Activated CD4-positive, alpha-beta memory T cell treated with anti-CD3 and anti-CD28 coated beads for 36 hours (primary cell): ENCODE results near the gene EMX1. TPM values are rescaled to one million over a fixed set of nuclear protein-coding genes. Genes with fewer than 3 reads are reported as not detected.

Experiments used
- CTCF ChIA-PET: fragments of 350-600 bp; sonication (Branson Sonifier 250); formaldehyde crosslinking; loops from one replicate; lab custom pipeline; 2021; ENCODE audit warnings: antibody characterized with exemption, inconsistent platforms; lab: Charles Lee
- POLR2A ChIA-PET: fragments of 350-600 bp; sonication (Branson Sonifier 250); formaldehyde crosslinking; loops from one replicate; lab custom pipeline; 2021; ENCODE audit warnings: antibody characterized with exemption; lab: Charles Lee
- DNase-seq: peaks from one replicate; pipeline ENCODE4 v3.0.0-alpha.2; 2020
- H3K27ac Mint-ChIP-seq: one replicate; pipeline ENCODE4 v1.8.0; 2021; ENCODE audit warnings: mixed read lengths
- H3K27me3 Mint-ChIP-seq: one replicate; pipeline ENCODE4 v1.8.0; 2021; ENCODE audit warnings: mixed read lengths
- H3K36me3 Mint-ChIP-seq: one replicate; pipeline ENCODE4 v1.8.0; 2021; ENCODE audit warnings: mixed read lengths
- H3K4me1 Mint-ChIP-seq: one replicate; pipeline ENCODE4 v1.8.0; 2021; ENCODE audit warnings: low read depth, mixed read lengths
- H3K4me3 Mint-ChIP-seq: one replicate; pipeline ENCODE4 v1.8.0; 2021; ENCODE audit warnings: mild to moderate bottlenecking, mixed read lengths
- H3K9me3 Mint-ChIP-seq: one replicate; pipeline ENCODE4 v1.8.0; 2021; ENCODE audit warnings: mixed read lengths
- intact Hi-C: fragments of 100-400 bp; cut with micrococcal nuclease; formaldehyde crosslinking; loops from one replicate; pipeline ENCODE4 v1.15.1; 2023
- total RNA-seq, 2 experiments: library from RNA; stranded (reverse); gene quantifications; one replicate each; pipeline ENCODE4 v1.2.3, GENCODE V29; 2021

The EMX1 gene
- total RNA-seq, 2 experiments from 2014 or later = not detected

- ChIA-PET CTCF (interaction anchor here (0.8 to 3.1 kb wide), 6 partner anchors 10 to 250 kb away, joined by 3 to 15 read pairs (median 8); partner anchors contain the start of genes EMX1 and SPR), POLR2A (no interaction called here)
- Mint-ChIP-seq H3K36me3 (no peaks in the 10 kb centered on the region), H3K27me3 (peaks cover 32% of the 10 kb centered on the region), H3K9me3 (no peaks in the 10 kb centered on the region), H3K4me3 (no peak overlapping the region), H3K4me1 (peaks cover 4% of the 10 kb centered on the region), H3K27ac (no peak overlapping the region)
- intact Hi-C loops = no loop called here
- peak; percentile 1 for DNase-seq
These were observed 9.6 kb downstream of the EMX1 start for GRCh38 chr2:72926811-72927465.

DNA sequence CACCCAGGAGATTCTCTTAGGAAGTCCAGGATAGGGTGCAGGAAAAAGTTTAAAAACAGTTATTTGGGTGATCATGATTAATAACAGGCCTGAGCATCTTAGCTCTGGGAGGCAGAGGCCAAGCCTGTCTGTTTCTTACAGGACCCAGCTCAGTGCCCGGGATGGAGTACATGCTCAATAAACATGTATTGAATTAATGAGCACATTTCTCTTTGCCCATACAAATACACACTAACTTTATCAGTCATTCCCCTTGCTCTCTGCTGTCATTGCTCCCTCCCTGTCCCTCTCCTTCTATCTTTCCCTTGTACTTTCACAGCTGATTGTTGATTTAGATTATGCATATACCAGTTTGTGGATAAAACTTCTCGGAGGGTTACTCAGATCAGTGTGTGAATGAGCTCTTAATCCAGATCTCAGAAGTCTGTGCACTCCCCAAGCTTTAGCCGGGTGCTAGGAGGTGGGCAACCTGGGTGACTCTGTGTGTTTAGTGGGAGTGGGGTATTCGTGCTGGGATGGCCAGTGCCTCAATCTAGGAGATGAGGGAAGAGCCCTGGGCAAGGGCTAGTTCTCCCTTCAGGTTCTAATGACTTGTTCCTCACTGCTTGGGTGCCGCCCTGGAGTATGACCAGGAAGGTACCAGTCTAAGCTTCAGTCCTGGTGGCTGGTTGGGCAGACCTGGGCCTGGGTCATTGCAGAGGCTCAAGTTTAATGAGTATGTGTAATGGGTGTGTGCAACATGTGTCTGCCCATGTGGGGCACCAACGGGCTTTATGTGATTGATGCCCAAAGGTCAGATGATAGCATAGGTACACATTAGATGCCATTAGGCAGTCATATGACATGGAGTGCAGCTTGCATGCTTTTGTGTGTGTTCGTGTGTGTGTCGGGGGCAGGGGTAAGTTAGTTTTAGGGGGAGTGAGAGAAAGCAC, 10.6 kb downstream of the EMX1 start:
- Mint-ChIP-seq H3K36me3 (no peaks in the 10 kb centered on the region), H3K4me3 (no peak overlapping the region), H3K27me3 (peaks cover 23% of the 10 kb centered on the region), H3K4me1 (peaks cover 4% of the 10 kb centered on the region), H3K27ac (no peak overlapping the region), H3K9me3 (no peaks in the 10 kb centered on the region)
- intact Hi-C loops = no loop called here
- POLR2A ChIA-PET = no interaction called here
- DNase-seq = no peak
- CTCF ChIA-PET = interaction anchor here (3.1 kb wide), 2 partner anchors 11 to 34 kb away, joined by 14 to 15 read pairs; partner anchors contain the start of gene EMX1

DNA sequence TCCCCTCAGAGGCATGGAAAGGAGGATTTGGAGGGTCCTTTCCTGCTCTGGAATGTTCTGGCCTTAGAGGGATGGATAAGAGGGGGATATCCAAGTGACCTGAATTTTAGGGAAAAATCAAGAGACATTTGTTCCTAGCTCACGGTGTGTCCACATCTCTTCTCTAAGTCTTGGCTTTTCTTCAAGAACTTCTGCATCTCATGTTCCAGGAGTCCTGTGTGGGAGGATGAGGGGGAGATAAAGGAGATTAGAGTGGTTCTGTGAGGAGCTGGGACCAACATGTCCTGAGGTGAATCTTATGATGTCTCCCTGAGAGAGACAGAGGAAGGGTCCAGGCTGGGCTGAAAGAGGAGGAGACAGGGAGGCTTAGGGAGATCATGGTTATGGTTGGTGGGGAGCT, 11.7 kb downstream of the EMX1 start:
- Mint-ChIP-seq H3K36me3 (no peaks in the 10 kb centered on the region), H3K27ac (no peak overlapping the region), H3K4me3 (no peak overlapping the region), H3K9me3 (no peaks in the 10 kb centered on the region), H3K27me3 (peaks cover 12% of the 10 kb centered on the region), H3K4me1 (peaks cover under 1% of the 10 kb centered on the region)
- POLR2A ChIA-PET = no interaction called here
- CTCF ChIA-PET = no interaction called here
- DNase-seq = no peak
- intact Hi-C loops = no loop called here

DNA sequence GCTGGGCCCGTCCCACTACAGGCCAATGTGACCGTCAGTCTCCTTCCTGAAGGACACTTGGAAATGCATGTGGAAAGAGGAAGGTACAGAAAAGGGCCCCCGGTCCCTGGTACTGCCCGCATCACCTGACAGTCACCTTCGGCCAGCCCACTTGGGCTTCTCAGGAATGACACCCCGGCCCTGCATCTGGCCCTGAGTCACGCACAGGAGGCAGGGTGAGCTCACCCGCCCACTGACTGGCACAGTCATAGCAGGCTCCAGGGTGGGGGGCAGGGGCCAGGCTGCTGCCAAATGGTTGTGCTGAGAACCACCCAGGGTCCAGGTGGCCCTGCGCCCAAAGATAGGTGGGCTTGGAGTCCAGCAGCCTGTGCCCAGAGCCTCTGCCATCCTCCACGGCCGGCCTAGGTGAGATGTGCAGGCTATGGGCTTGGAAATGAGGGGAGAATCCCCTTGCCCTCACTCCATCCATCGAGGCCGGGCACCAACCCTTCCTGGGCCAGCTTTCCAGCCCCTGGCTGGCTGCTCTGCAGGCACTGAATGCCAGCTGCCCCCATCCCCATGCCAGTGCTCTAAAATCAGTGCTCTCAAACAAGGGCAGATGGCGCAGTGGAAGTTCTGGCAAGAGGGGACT, 14.1 kb downstream of the EMX1 start:
- Mint-ChIP-seq H3K9me3 (no peaks in the 10 kb centered on the region), H3K27ac (no peak overlapping the region), H3K36me3 (no peaks in the 10 kb centered on the region), H3K4me1 (no peaks in the 10 kb centered on the region), H3K4me3 (no peak overlapping the region), H3K27me3 (peaks cover 6% of the 10 kb centered on the region)
- DNase-seq = peak; percentile 48
- intact Hi-C loops = no loop called here
- ChIA-PET CTCF (no interaction called here), POLR2A (no interaction called here)

- POLR2A ChIA-PET = no interaction called here
These were observed 14.9 kb downstream of the EMX1 start for GRCh38 chr2:72932045-72932740.

DNA sequence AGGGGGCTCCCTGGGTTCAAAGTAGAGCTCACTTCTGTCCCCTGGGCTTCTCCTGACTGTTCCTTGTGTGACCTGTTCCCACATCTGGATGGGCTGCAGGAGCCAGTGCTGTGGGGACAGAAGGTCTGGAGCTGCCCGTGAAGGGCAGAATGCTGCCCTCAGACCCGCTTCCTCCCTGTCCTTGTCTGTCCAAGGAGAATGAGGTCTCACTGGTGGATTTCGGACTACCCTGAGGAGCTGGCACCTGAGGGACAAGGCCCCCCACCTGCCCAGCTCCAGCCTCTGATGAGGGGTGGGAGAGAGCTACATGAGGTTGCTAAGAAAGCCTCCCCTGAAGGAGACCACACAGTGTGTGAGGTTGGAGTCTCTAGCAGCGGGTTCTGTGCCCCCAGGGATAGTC, 15.5 kb downstream of the EMX1 start:
- Mint-ChIP-seq H3K27me3 (peaks cover 6% of the 10 kb centered on the region), H3K36me3 (no peaks in the 10 kb centered on the region), H3K9me3 (no peaks in the 10 kb centered on the region), H3K27ac (no peak overlapping the region), H3K4me3 (no peak overlapping the region), H3K4me1 (no peaks in the 10 kb centered on the region)
- CTCF ChIA-PET = interaction anchor here (1.7 to 3.5 kb wide), 2 partner anchors 40 to 245 kb away, joined by 4 to 17 read pairs; no protein-coding TSS in a partner anchor
- intact Hi-C loops = no loop called here
- POLR2A ChIA-PET = no interaction called here
- DNase-seq = no peak

More at GRCh38 chr2:72932045-72932740, 14.9 kb downstream of the EMX1 start:
- CTCF ChIA-PET = interaction anchor here (1.7 to 3.5 kb wide), 2 partner anchors 40 to 245 kb away, joined by 4 to 17 read pairs; no protein-coding TSS in a partner anchor
- H3K36me3 Mint-ChIP-seq = no peaks in the 10 kb centered on the region
- no peak overlapping the region for H3K27ac Mint-ChIP-seq
- H3K9me3 Mint-ChIP-seq = no peaks in the 10 kb centered on the region
- no peak for DNase-seq
- H3K4me1 Mint-ChIP-seq = no peaks in the 10 kb centered on the region
- H3K27me3 Mint-ChIP-seq = peaks cover 6% of the 10 kb centered on the region
- no peak overlapping the region for H3K4me3 Mint-ChIP-seq
- intact Hi-C loops = no loop called here

GRCh38 chr2:72933207-72933606, 15.9 kb downstream of the EMX1 start:
- H3K4me1 Mint-ChIP-seq = no peaks in the 10 kb centered on the region
- POLR2A ChIA-PET = no interaction called here

DNA sequence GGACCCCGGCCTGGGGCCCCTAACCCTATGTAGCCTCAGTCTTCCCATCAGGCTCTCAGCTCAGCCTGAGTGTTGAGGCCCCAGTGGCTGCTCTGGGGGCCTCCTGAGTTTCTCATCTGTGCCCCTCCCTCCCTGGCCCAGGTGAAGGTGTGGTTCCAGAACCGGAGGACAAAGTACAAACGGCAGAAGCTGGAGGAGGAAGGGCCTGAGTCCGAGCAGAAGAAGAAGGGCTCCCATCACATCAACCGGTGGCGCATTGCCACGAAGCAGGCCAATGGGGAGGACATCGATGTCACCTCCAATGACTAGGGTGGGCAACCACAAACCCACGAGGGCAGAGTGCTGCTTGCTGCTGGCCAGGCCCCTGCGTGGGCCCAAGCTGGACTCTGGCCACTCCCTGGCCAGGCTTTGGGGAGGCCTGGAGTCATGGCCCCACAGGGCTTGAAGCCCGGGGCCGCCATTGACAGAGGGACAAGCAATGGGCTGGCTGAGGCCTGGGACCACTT, 16.4 kb downstream of the EMX1 start:
- intact Hi-C loops = no loop called here
- Mint-ChIP-seq H3K27me3 (peaks cover 6% of the 10 kb centered on the region), H3K9me3 (no peaks in the 10 kb centered on the region), H3K4me1 (no peaks in the 10 kb centered on the region), H3K27ac (no peak overlapping the region), H3K36me3 (no peaks in the 10 kb centered on the region), H3K4me3 (no peak overlapping the region)
- ChIA-PET CTCF (interaction anchor here (1.7 to 3.5 kb wide), 2 partner anchors 41 to 244 kb away, joined by 4 to 17 read pairs; no protein-coding TSS in a partner anchor), POLR2A (no interaction called here)
- no peak for DNase-seq

More at GRCh38 chr2:72933207-72933606, 15.9 kb downstream of the EMX1 start:
- intact Hi-C loops = no loop called here
- no peak overlapping the region for H3K27ac Mint-ChIP-seq
- CTCF ChIA-PET = interaction anchor here (1.7 to 3.5 kb wide), 2 partner anchors 41 to 244 kb away, joined by 4 to 17 read pairs; no protein-coding TSS in a partner anchor
- DNase-seq = no peak
- H3K4me3 Mint-ChIP-seq = no peak overlapping the region
- H3K27me3 Mint-ChIP-seq = peaks cover 6% of the 10 kb centered on the region
- H3K9me3 Mint-ChIP-seq = no peaks in the 10 kb centered on the region
- H3K36me3 Mint-ChIP-seq = no peaks in the 10 kb centered on the region

- ChIA-PET CTCF (interaction anchor here (1.4 to 3.5 kb wide), 2 partner anchors 39 to 43 kb away, joined by 6 to 17 read pairs; no protein-coding TSS in a partner anchor), POLR2A (no interaction called here)
- Mint-ChIP-seq H3K4me1 (no peaks in the 10 kb centered on the region), H3K27me3 (peaks cover 6% of the 10 kb centered on the region), H3K9me3 (no peaks in the 10 kb centered on the region), H3K4me3 (no peak overlapping the region), H3K27ac (no peak overlapping the region), H3K36me3 (no peaks in the 10 kb centered on the region)
- intact Hi-C loops = no loop called here
- no peak for DNase-seq
These were observed 17.6 kb downstream of the EMX1 start for GRCh38 chr2:72934683-72935610.

DNA sequence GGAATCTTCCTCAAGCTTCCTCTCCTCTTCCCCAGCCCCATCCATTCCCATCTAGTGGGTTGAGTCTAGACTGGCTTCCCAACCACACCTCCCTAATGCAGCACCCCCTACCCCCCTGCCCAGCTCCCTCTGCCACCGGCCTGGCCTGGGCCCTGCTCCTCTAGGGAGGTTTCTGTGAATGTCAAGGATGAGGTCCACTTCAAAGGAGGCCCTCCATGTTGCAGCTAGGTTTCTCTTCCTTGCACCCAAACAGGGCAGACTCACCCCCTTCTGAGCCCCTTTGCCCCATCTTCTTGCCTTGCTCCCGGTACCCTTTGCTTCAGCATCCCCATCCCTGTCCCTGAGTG, 18.3 kb downstream of the EMX1 start:
- H3K27ac Mint-ChIP-seq = no peak overlapping the region
- H3K27me3 Mint-ChIP-seq = peaks cover 6% of the 10 kb centered on the region
- intact Hi-C loops = no loop called here
- no peaks in the 10 kb centered on the region for H3K36me3 Mint-ChIP-seq
- ChIA-PET CTCF (interaction anchor here (1.4 to 3.5 kb wide), 2 partner anchors 38 to 43 kb away, joined by 6 to 17 read pairs; no protein-coding TSS in a partner anchor), POLR2A (no interaction called here)
- H3K9me3 Mint-ChIP-seq = no peaks in the 10 kb centered on the region
- H3K4me1 Mint-ChIP-seq = no peaks in the 10 kb centered on the region
- H3K4me3 Mint-ChIP-seq = no peak overlapping the region
- no peak for DNase-seq
